Measurements from ENCODE around the gene ARHGEF10L.
"Not testable (repeated sequence)": the region's sequence is repeated elsewhere in the genome, so short reads cannot be mapped to it uniquely, and the experiment has no call there.

Gene ARHGEF10L

DNA sequence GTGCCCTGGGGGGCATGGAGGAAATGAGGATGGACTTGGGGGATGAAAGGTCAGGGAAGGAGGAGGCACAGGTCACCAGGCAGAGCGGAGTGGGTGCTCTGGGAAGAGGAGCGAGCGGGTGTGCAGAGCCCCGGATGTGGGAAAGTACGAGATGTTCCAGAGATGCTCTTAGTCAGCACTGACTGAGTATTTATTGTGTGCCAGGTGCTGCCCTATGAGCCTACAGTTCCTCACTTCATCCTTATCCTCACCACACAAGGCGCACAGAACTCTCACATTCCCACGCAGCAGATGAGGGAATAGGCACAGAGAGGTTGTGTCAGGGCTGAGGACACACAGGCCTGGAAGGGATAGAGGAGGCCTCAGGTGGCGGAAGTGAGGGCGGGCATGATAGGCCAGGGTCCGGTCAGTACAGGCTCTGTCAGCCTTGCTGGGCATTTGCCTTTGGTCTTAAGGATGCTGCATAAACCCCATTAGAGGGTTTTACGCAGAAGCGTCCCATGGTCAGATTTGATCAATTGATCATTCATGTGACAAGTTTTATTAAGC is 77.3 kb downstream of the ARHGEF10L start:
- no peak for DNase-seq

DNA sequence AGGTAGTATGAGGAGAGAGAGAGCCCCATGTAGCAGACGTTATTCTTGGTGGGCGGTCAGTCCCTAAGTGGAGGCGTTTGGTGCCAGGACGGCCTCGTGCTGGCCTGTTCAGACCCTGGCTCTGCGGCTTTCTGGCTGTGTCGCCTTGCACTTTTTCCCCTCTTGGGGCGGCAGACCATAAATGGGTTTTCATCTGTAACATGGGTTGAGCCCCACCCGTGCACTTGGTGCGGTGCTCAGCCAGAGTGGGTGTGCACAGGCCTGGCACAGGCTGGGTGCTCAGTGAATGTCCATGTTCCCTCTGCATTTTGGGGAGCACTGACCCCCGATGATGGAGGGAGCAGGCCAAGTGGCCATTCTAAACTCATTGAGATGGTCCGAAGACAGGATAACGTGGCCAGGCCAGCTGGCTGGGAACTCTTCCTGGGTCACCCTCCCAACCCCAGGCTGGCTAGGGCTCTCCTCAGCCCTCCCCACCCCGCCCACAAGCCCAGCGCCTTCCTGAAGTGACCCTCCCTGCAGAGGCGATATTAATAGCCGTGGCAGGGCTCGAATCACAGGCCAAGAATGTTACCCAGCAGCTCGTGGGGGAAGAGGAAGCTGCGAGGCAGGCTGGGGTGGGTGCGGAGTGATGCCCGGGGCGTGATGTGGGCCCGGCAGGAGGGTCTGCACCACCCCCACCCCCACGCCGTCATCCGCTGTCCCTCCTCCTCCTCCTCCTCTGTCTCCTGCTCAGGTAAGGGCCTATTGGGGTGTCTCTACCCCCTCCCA is 78.5 kb downstream of the ARHGEF10L start:
- DNase-seq, result no peak

DNA sequence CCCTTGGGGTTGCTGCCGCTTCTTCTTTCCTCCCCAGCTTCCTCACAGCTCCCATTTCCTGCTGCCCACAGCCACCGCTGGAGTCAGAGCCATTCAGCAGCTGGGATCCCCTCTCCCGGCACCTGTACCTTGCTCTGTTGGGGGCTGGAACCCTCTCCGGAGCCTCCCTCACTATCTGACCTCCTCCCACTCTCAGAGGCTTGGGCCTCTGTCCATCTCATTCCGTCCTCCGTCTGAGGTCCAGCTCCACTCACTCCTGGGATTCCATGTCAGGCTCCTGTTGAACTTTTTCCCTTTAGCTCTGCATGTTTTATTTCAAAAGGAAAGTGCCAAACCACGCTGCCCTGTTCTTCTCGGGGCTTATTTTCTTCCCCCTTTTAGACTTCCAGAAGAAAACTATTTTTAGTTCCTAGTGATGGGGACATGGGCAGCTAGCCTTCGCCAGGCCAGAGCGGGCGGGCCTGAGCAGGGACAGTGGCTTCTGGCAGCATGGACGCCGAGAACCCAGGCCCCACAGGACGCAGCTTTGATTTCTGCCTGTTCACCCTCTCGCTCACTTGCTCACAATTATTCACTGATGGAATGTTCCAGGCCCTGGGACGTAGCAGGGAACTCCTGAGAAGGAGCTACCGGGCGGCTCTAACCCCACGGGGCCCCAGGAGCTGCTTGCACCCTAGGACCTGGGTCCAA is 79.2 kb downstream of the ARHGEF10L start:
- no peak for DNase-seq

DNA sequence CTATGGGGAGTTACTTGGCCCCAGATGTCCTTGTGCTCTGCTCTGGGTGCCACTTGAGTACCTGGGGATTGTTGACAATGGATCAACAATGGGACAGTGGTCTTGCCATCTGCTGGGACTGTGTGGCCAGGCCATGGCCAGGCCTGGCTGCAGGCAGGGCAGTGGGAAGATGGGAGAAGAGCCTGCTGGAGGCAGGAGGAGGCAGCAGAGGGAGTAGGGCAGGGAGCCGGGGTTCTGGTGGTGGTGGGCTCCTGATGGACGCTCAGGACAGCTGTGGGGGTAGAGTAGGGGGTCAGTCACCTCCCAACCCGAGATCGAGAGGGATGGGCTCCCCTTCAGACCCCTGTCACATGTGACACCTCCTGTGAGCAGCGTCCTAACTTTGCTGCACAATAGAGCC is 81.0 kb downstream of the ARHGEF10L start:
- DNase-seq, result no peak

DNA sequence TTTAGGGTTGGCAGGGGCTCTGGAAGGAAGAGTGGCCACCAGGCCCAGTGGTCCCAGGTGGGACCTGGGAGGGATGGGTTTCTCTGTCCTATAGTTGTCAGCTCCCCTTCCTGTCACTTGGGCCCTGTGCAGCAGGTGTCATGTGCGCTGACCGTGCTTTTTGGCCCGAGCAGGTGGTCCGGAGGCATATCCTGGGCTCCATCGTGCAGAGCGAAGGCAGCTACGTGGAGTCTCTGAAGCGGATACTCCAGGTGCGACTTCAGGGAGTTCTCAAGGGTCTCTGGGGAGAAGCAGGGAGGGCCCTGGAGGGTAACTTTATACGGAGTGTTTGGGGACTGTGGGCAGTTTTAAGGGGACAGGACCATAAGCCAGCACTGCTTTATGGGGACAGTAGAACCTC is 82.2 kb downstream of the ARHGEF10L start:
- no peak for DNase-seq

DNA sequence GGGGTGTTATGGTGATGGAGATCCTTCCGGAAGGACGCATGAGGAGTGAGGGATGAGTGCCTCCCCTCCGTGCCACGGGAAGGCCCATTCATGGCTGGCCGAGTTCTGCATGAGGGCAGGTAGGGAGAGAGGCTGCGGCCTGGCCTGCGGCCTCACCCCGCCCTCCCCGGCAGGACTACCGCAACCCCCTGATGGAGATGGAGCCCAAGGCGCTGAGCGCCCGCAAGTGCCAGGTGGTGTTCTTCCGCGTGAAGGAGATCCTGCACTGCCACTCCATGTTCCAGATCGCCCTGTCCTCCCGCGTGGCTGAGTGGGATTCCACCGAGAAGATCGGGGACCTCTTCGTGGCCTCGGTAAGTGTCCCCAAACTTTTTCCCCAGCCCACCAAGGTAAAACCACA is 83.3 kb downstream of the ARHGEF10L start:
- DNase-seq, result no peak

DNA sequence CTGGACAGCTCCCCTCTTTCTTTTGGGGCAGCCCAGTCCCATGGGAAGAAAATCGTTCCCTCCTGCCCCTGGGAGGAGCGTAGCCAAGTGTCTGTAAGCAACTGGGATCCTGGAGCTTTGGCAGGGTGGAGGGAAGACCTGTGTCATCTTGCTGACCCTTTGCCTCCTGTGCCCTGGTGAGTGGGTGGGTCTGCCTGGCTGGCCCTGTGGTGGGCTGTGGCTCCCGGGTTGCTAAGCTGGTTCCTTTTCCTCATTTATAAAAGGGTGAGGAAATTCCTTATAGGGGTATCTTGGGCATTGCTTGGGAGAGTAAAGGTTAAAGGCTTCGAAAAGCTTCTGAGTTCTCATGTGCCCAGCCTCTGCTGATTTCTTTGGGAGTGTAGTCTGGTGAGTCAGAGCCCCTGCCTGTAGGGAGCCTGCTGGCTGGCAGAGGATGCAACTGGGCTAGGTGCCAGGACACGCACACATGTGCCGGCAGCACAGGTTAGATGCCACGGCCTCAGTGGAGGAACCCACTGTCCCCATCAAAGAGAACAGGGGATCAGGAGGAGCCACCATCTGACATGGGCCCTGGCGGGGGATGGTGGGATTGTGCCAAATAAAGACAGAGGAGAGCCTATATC is 85.2 kb downstream of the ARHGEF10L start:
- DNase-seq, result no peak

DNA sequence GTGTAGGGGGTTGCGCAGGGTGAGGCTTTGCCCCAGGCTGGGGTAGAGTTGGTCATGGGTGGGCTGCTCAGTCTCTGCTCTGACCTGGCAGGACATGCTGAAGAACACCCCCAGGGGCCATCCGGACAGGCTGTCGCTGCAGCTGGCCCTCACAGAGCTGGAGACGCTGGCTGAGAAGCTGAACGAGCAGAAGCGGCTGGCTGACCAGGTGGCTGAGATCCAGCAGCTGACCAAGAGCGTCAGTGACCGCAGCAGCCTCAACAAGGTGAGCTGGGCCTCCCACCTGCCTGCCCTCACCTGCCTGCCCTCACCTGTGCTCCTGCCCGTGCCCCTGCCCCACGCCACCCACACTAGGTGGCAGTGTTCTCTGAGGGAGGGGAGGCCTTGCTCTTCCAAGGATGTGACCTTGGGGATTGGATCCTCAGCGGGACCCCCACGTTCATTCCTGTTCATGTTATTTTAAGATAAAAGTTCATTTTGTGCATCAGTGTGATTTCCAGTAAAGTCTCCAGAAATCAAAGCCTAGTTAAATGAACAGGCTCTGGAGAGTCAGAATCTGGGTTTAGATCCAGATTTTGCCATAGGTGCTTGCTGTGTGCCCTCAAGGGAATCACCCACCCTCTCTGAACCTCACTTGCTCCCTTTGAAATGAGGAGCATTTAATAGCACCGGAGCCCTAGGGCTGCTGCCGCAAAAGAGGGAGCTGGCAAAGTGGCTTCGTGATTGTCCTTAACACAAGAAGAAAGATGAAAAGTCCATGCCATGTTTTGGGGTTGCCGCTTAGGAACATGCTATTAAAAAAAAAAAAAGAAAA is 87.9 kb downstream of the ARHGEF10L start:
- DNase-seq, result no peak

DNA sequence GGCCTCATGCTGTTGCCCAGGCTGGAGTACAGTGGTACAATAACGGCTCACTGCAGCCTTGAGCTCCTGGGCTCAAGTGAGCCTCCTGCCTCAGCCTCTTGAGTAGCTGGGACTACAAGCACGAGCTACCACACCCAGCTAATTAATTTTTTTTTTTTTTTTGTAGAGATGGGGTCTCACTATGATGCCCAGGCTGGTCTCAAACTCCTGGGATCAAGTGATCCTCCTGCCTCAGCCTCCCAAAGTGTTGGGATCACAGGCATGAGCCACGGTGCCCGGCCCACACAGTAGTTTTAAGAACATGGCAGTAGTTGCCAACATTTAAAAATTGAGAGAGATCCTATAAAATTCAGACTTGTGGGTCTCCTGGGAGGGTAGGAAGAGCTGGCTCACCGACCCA is 89.5 kb downstream of the ARHGEF10L start:
- DNase-seq, result not testable (repeated sequence)

DNA sequence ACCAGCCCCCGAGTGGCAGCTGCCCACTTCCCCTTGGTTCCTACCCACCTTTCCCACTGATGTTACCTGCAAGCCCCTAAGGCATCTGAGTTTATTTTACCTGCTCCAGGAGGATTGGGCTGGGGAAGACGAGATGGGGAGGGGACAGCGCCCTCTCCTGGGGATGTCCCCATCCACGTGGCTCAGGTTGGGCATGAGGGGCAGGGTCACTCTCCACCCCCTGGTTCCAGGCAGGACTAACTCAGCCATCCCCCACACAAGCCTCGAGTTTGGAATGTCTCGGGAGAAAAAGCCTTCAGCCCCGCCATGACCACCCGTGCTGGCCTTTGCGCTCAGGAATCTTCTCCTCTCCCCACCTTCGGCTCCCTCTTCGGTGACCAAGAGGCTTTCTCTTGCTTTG is 90.0 kb downstream of the ARHGEF10L start:
- DNase-seq, result no peak

DNA sequence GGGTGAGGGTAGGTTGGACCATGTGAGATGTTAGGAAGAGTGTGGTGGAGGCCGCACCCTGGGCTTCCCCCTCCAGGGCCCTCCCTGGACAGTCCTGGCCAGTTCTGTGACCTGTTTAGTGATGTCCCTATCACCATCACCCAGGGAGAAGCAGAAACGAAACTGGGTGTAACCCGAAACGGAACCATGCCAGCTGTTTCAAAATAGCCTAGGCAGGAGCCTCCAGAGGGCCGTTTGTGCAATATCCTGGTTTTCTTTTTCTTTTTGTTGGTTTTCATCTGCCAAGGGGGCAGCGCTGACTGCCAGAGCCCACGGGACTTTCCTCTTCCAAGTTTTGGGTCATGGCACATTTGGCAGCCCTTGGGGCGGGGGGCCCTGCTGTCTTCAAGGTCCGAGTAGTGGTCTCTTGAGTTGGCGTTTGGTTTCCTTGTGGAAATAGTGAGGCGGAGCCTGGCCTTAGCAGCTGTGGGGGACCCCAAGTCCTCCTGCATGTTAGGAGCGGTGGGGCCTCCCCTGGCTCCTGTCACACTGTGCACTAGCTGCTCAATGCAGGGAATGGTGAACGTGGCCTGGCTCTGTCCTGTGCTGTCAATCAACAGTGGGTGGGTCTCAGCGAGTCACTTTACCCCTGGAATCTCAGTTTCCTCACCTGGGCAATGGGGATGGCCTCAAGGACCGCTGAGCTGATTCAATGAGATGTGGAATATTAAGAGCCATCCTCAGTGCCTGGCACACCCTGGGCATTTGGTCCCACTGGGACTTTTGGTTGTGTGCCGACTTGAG is 90.7 kb downstream of the ARHGEF10L start:
- DNase-seq, result no peak

DNA sequence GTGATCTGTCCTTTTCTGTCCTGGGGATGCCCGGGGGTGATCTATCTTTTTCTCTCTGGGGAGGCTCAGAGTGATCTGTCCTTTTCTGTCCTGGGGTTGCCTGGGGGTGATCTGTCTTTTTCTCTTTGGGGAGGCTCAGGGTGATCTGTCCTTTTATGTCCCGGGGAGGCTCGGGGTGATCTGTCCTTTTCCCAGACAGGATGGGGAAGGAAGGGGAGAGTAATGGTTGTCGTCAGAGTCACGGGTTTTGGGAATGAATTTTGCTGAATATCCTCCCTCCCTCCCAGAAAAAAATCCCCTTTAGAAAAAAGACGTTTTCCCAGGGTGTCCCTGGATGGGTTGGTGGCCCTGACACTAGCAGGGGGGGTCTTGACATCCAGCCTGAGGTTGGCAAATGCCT is 91.5 kb downstream of the ARHGEF10L start:
- no peak for DNase-seq

DNA sequence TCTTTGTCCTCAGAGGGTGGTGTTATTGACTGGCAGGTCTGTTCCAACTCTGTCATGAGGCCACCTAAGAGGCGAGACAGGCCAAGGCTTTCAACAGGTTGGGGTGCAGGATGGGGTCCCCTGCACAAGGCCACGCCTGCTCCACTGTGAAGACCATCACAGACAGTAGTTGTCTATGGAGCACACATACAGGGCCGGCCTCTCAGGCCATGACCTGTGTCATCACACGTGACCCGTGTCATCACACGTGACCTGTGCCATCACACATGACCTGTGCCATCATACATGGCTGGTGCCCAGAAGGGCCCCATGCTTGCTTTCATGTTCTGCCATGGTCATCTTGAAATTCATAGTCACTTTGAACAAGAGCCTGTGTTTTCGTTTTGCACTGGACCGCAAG is 91.9 kb downstream of the ARHGEF10L start:
- no peak for DNase-seq

DNA sequence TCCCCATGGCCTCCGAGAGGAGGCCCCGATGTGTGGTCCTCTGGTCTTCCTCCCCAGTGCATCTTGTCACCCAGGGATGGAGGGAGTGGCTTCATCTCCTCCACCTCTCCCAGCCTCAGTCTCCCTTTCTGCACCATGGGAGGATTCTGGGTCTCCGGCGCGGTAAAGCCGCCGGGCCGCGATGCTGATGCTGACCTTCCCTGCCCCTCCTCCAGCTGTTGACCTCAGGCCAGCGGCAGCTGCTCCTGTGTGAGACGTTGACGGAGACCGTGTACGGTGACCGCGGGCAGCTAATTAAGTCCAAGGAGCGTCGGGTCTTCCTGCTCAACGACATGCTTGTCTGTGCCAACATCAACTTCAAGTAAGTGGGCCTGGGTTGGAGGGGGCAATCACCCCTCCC is 92.6 kb downstream of the ARHGEF10L start:
- no peak for DNase-seq

DNA sequence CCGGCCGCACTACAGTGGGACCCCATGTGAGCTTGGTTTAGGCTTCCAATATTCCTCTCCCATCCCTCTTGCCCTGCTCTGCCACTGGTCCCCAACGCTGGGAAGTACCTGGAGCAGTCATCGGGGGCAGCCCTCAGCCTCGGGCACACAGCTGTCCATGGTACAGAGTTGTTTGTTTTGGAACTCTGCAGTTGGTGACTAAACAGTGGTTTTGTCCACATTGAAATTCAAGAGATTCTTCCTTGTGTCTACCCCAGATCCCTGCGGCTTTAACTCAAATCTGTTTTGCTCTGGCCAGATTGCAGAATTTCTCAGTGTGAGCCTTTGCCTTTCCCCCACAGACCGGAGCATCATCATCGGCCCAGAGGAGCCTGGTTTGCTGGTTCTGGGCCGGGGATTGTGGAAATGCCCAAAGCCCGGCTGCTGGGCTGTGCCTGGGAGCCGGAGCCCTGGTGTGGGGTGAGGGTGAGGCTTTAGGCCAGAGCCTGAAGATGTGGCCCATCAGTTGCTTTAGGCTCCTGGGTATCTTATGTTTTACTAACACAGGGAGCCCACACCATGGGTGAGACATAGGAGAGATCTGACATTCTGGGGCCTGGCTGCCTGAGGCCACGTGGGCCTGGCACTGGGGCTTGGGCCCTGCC is 93.2 kb downstream of the ARHGEF10L start:
- DNase-seq, result no peak

DNA sequence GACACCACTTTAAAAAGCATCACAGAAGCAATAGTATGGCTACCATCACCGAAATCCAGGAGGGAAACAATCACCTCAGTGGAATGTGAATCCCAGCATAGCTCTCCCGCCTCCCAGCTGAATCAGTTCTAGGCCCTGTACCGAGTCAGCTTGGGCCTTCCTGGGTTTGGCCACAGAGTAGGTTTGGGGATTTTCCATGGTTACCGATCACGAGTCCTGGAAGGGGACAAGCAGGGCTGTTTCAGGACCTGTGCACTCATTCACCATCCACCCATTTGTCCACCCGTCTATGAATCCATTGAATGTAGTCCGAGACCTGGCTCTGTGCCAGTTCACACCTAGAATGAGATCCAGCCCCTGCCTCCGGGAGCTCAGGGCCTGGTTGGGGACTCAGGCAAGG is 94.2 kb downstream of the ARHGEF10L start:
- no peak for DNase-seq

DNA sequence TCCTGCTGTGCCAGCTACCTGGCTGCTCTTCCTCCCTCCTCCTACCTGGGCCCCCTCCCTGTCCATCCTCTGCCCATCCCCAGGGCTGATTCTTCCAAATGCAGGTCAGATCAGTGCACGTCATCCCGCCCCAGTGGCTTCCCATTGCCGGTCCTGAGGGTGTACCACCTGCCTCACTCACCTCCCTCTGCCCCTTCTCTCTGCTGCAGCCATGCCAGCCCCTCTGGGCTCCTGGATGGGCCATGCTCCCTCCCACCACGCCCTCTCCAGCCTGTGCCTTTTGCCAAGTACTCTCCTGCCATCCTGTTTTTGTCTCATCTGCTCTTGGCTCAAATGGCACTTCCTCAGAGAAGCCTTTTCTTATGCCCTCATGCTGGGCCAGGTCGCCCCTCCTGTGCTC is 95.8 kb downstream of the ARHGEF10L start:
- DNase-seq, result no peak

DNA sequence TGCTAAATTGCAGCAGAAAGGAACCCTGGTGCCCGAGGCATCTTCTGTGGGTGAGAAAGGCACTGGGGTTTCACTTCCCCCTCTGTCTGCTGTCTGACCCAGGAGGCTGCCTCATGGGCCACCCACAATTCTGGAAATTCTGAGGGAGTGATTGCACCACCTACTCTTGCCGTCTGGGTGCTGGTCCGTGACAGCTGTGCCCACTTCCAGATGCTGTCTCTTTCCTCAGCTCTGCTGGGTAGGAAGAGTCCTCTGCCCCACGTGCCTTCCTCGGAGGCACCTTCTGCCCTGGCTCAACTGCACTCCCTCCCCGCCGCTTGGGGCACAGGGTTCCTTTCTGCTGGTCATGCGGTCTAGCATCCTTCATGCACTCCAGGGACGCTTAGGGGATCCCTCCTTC is 96.3 kb downstream of the ARHGEF10L start:
- DNase-seq, result no peak

DNA sequence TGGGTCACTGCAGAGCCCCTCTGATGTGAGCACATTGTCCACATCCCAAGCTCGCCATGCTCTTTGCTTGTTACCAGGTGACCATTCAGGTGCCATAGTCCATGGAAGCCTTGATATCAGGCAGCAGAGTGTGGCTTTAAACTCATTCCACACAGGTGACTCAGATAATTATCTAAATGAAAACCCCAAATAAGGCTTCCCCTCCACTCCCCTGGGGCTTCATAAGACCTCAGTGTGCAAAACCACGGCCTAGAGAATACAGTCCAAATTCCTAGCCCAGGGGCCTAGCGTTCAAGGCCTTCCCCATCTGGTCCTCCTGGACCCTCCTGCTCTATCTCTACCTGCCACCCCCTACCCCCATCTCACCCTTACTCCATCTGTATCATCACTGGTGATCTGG is 97.1 kb downstream of the ARHGEF10L start:
- no peak for DNase-seq

DNA sequence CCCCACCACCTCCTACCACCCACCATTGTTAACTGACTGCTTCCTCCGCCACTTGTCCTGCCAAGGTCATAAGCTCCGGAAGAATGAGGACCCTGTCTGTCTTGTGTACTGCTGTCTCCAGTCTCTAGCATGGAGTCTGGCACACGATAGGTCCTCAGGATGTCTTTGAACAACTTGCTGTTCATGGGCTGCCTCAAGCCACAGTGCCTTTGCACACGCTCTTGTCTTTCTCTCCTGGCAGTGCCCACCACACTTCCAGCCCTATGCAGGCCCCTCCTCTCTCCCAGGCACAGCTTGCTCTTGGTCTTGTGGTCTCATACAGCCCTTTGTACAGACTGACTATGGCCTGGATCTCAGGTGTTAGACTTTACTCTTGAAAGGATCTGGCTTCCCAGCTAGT is 97.6 kb downstream of the ARHGEF10L start:
- DNase-seq, result no peak

DNA sequence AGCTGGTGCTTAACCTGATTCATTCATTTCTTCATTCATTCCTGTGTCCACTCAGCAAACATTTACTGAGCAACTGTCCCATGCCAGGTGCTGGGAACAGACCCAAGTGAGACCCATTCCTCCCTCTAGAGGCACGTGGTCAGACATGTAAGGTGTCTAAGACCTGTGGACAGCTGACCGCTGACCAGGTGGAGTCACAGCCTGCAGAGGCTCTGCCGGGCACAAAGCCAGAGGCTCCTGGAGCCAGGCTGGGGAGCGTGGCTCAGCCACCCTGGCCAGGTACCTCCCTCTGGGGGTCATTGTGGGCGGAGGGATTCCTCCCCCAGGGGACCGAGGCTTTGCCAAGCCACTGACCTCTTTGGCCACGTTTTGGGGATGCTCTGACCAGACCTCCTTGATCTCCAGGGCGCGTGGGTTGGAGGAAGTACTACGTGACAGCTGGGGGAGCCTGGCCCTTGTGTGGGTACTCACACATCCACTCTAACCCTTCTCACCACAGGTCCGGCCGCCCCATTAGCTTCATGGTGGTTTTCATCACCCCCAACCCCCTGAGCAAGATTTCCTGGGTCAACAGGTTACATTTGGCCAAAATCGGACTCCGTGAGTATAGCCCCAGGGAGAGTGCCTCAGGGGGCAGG is 100.3 kb downstream of the ARHGEF10L start:
- DNase-seq, result no peak

Measured in NCI-H1930 (cell line).